ENCODE measurements around the gene CYP2S1.

GRCh38 chr19:41154060-41154459 lies 39.0 kb upstream of the CYP2S1 start:
- no peak for TF ChIP-seq POLR2AphosphoS5 (IDR thresholded peaks at IDR 0.05)
- no peak for TF ChIP-seq REST (IDR thresholded peaks at IDR 0.05; ENCODE audit: borderline replicate concordance)
- no peak for TF ChIP-seq TAF1 (IDR thresholded peaks at IDR 0.05; ENCODE audit: low read depth)
- TF ChIP-seq CTCF (IDR thresholded peaks at IDR 0.05; ENCODE audit: poor library complexity, severe bottlenecking) = no peak
- TF ChIP-seq EZH2 (IDR thresholded peaks at IDR 0.05; ENCODE audit: borderline replicate concordance, insufficient read depth, low read length, poor library complexity, severe bottlenecking) = no peak
- TF ChIP-seq MXI1 (conservative IDR thresholded peaks at IDR 0.05; ENCODE audit: poor library complexity, severe bottlenecking) = no peak
- no peak for TF ChIP-seq SMC3 (conservative IDR thresholded peaks at IDR 0.05; ENCODE audit: poor library complexity)

Data from neural cell (in vitro differentiated cells).